ENCODE results near the gene SLC30A7.

The SLC30A7 gene

GRCh38 chr1:101003012-101003650, 107.2 kb downstream of the SLC30A7 start:
- TF ChIP-seq FOXP2 (optimal IDR thresholded peaks at IDR 0.05; ENCODE audit: borderline replicate concordance, extremely low read depth, extremely low read length, insufficient read depth) (no peak), TAF1 (IDR thresholded peaks at IDR 0.05; ENCODE audit: borderline replicate concordance, insufficient read depth, low read length) (no peak)

- TF ChIP-seq SIN3A (IDR thresholded peaks at IDR 0.05; ENCODE audit: borderline replicate concordance, insufficient read depth, low read length) (no peak), REST (IDR thresholded peaks at IDR 0.05; ENCODE audit: insufficient read depth in 1 of 2, low read depth in 2 of 2, low read length in 2 of 2) (no peak), TAF1 (IDR thresholded peaks at IDR 0.05; ENCODE audit: borderline replicate concordance, insufficient read depth, low read length) (no peak), FOXP2 (optimal IDR thresholded peaks at IDR 0.05; ENCODE audit: borderline replicate concordance, extremely low read depth, extremely low read length, insufficient read depth) (no peak), POLR2AphosphoS5 (IDR thresholded peaks at IDR 0.05; ENCODE audit: low read depth, low read length) (no peak)
Observed at GRCh38 chr1:101004061-101004460, 108.2 kb downstream of the SLC30A7 start.

- TF ChIP-seq TAF1 (IDR thresholded peaks at IDR 0.05; ENCODE audit: borderline replicate concordance, insufficient read depth, low read length) (no peak), FOXP2 (optimal IDR thresholded peaks at IDR 0.05; ENCODE audit: borderline replicate concordance, extremely low read depth, extremely low read length, insufficient read depth) (no peak), SIN3A (IDR thresholded peaks at IDR 0.05; ENCODE audit: borderline replicate concordance, insufficient read depth, low read length) (no peak), REST (IDR thresholded peaks at IDR 0.05; ENCODE audit: insufficient read depth in 1 of 2, low read depth in 2 of 2, low read length in 2 of 2) (no peak), POLR2AphosphoS5 (IDR thresholded peaks at IDR 0.05; ENCODE audit: low read depth, low read length) (no peak)
Observed at GRCh38 chr1:101004670-101005069, 108.8 kb downstream of the SLC30A7 start.

GRCh38 chr1:101005183-101005582, 109.3 kb downstream of the SLC30A7 start:
- no peak for TF ChIP-seq FOXP2 (optimal IDR thresholded peaks at IDR 0.05; ENCODE audit: borderline replicate concordance, extremely low read depth, extremely low read length, insufficient read depth)
- no peak for TF ChIP-seq TAF1 (IDR thresholded peaks at IDR 0.05; ENCODE audit: borderline replicate concordance, insufficient read depth, low read length)
- TF ChIP-seq POLR2AphosphoS5 (IDR thresholded peaks at IDR 0.05; ENCODE audit: low read depth, low read length) = no peak
- TF ChIP-seq SIN3A (IDR thresholded peaks at IDR 0.05; ENCODE audit: borderline replicate concordance, insufficient read depth, low read length) = no peak
- no peak for TF ChIP-seq REST (IDR thresholded peaks at IDR 0.05; ENCODE audit: insufficient read depth in 1 of 2, low read depth in 2 of 2, low read length in 2 of 2)

GRCh38 chr1:101005871-101006270, 110.0 kb downstream of the SLC30A7 start:
- TF ChIP-seq FOXP2 (optimal IDR thresholded peaks at IDR 0.05; ENCODE audit: borderline replicate concordance, extremely low read depth, extremely low read length, insufficient read depth) (no peak), POLR2AphosphoS5 (IDR thresholded peaks at IDR 0.05; ENCODE audit: low read depth, low read length) (no peak), SIN3A (IDR thresholded peaks at IDR 0.05; ENCODE audit: borderline replicate concordance, insufficient read depth, low read length) (no peak), REST (IDR thresholded peaks at IDR 0.05; ENCODE audit: insufficient read depth in 1 of 2, low read depth in 2 of 2, low read length in 2 of 2) (no peak), TAF1 (IDR thresholded peaks at IDR 0.05; ENCODE audit: borderline replicate concordance, insufficient read depth, low read length) (no peak)

All from PFSK-1 (cell line).